Trophoblast cell (in vitro differentiated cells and primary cell): Measurements from ENCODE around the gene KIF3A.

Experiments
- DNase-seq, 2 donors: peaks; one replicate each; pipeline ENCODE4 v3.0.0-alpha.2; 2016
- H2AFZ ChIP-seq: 2 replicates; pipeline ENCODE4 v1.6.1; 2013; ENCODE audit warnings: low read length, moderate library complexity, mild to moderate bottlenecking; ENCODE audit not compliant: insufficient read depth, poor library complexity
- H2AK5ac ChIP-seq: 2 replicates; pipeline ENCODE4 v1.6.1; 2013; ENCODE audit warnings: mild to moderate bottlenecking, low read length
- H2BK120ac ChIP-seq: 2 replicates; pipeline ENCODE4 v1.6.1; 2013; ENCODE audit warnings: low read length, mild to moderate bottlenecking, moderate library complexity; ENCODE audit not compliant: insufficient read depth, poor library complexity
- H2BK12ac ChIP-seq: 2 replicates; pipeline ENCODE4 v1.6.1; 2013; ENCODE audit warnings: mild to moderate bottlenecking, low read length, moderate library complexity
- H2BK5ac ChIP-seq: 2 replicates; pipeline ENCODE4 v1.6.1; 2013; ENCODE audit warnings: low read length, low read depth, moderate library complexity, mild to moderate bottlenecking; ENCODE audit not compliant: poor library complexity
- H3K14ac ChIP-seq: 2 replicates; pipeline ENCODE4 v1.6.1; 2013; ENCODE audit warnings: mild to moderate bottlenecking, low read length
- H3K18ac ChIP-seq: 2 replicates; pipeline ENCODE4 v1.6.1; 2013; ENCODE audit warnings: mild to moderate bottlenecking, low read length
- H3K23ac ChIP-seq: 2 replicates; pipeline ENCODE4 v1.6.1; 2013; ENCODE audit warnings: low read length
- H3K27ac ChIP-seq: 2 replicates; pipeline ENCODE4 v1.5.1; 2013; ENCODE audit warnings: low read depth, mild to moderate bottlenecking, inconsistent platforms, low read length, moderate library complexity
- H3K27me3 ChIP-seq: 2 replicates; pipeline ENCODE4 v1.6.1; 2013; ENCODE audit warnings: inconsistent platforms, mild to moderate bottlenecking, low read length, moderate library complexity; ENCODE audit not compliant: insufficient read depth
- H3K36me3 ChIP-seq, 2 experiments: 1 replicate in 1 of 2; 2 replicates in 1 of 2; pipeline ENCODE4 v1.6.1; 2013; ENCODE audit warnings: low read length in 2 of 2, mild to moderate bottlenecking in 2 of 2, moderate library complexity in 1 of 2; ENCODE audit not compliant: insufficient read depth in 2 of 2, control insufficient read depth in 1 of 2
- H3K4ac ChIP-seq: 2 replicates; pipeline ENCODE4 v1.6.1; 2013; ENCODE audit warnings: low read depth, mild to moderate bottlenecking, low read length, moderate library complexity
- H3K4me1 ChIP-seq, 2 experiments: 1 replicate in 1 of 2; 2 replicates in 1 of 2; pipeline ENCODE4 v1.6.1; 2013; ENCODE audit warnings: low read length in 2 of 2, mild to moderate bottlenecking in 2 of 2, moderate library complexity in 1 of 2; ENCODE audit not compliant: insufficient read depth in 2 of 2, control insufficient read depth in 1 of 2
- H3K4me2 ChIP-seq: 2 replicates; pipeline ENCODE4 v1.6.1; 2013; ENCODE audit warnings: inconsistent platforms, mild to moderate bottlenecking, low read length, moderate library complexity
- H3K4me3 ChIP-seq: 2 replicates; pipeline ENCODE4 v1.5.1; 2013; ENCODE audit warnings: mild to moderate bottlenecking, low read depth, low read length, inconsistent platforms
- H3K79me1 ChIP-seq: one replicate; pipeline ENCODE4 v1.6.1; 2013; ENCODE audit warnings: low read length
- H3K79me2 ChIP-seq: 2 replicates; pipeline ENCODE4 v1.6.1; 2013; ENCODE audit warnings: low read length, mild to moderate bottlenecking; ENCODE audit not compliant: control insufficient read depth, insufficient read depth, poor library complexity
- H3K9ac ChIP-seq: 2 replicates; pipeline ENCODE4 v1.6.1; 2013; ENCODE audit warnings: mild to moderate bottlenecking, low read length
- H3K9me3 ChIP-seq: 2 replicates; pipeline ENCODE4 v1.6.1; 2013; ENCODE audit warnings: low read depth, mild to moderate bottlenecking, control low read depth, inconsistent platforms, low read length; ENCODE audit not compliant: insufficient read depth
- H4K12ac ChIP-seq: 2 replicates; pipeline ENCODE4 v1.6.1; 2013; ENCODE audit warnings: low read depth, mild to moderate bottlenecking, low read length, moderate library complexity
- H4K8ac ChIP-seq: 2 replicates; pipeline ENCODE4 v1.6.1; 2013; ENCODE audit warnings: low read depth, mild to moderate bottlenecking, low read length, moderate library complexity
- H4K91ac ChIP-seq: one replicate; pipeline ENCODE4 v1.6.1; 2013; ENCODE audit warnings: low read depth, mild to moderate bottlenecking, low read length, moderate library complexity

KIF3A gene

DNA sequence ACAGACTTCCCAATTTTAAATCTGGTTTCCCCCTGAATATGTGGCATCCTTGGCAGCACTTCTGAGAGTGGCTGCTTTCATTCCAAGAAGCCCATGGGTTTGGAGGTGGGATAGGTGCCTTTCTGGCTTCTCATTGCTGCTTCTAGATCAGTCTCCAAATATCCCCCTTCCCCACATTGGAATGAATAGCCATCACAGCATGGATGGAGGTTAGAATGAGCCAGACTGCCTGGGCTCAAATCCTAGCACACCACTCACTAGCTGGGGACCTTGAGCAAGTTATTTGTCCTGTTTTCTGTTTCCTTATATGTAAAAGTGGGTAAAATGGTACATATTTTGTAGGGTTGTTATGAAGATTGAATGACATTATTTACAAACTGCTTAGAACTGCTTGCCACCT is 93.2 kb downstream of the KIF3A start:
- no peak overlapping the region for H4K91ac ChIP-seq

More for the DNA sequence above, 93.2 kb downstream of the KIF3A start:
- Histone ChIP-seq H3K18ac (no peak overlapping the region), H2BK5ac (no peak overlapping the region), H3K23ac (no peak overlapping the region), H3K4me3 (no peak overlapping the region), H3K4me1 (no peaks in the 10 kb centered on the region), H3K79me1 (no peaks in the 10 kb centered on the region), H2BK120ac (no peak overlapping the region), H3K4ac (no peak overlapping the region), H4K8ac (no peak overlapping the region), H3K14ac (no peak overlapping the region), H2AFZ (no peak overlapping the region), H2BK12ac (no peak overlapping the region), H3K27me3 (no peaks in the 10 kb centered on the region), H3K9me3 (no peaks in the 10 kb centered on the region), H3K4me2 (no peak overlapping the region), H3K27ac (no peak overlapping the region), H4K12ac (no peak overlapping the region), H3K79me2 (no peaks in the 10 kb centered on the region), H3K36me3 (peaks cover 4 to 12% of the 10 kb centered on the region in 2 experiments), H2AK5ac (no peak overlapping the region), H3K9ac (no peak overlapping the region)
- no peak for DNase-seq
